GM12892 (cell line): ENCODE measurements around the gene DMRTA2.

Experiments used
- POLR2A ChIP-seq: IDR thresholded peaks from 2 replicates; pipeline ENCODE4 v1.6.1; 2011; ENCODE audit warnings: low read depth, low read length, control low read depth
- POLR2AphosphoS5 ChIP-seq: IDR thresholded peaks from 2 replicates; pipeline ENCODE4 v1.6.1; 2011; ENCODE audit warnings: low read depth, low read length, control low read depth
- TAF1 ChIP-seq: IDR thresholded peaks from 2 replicates; pipeline ENCODE4 v1.6.1; 2011; ENCODE audit warnings: low read depth, mild to moderate bottlenecking, control low read depth, low read length, borderline replicate concordance

GRCh38 chr1:50369830-50370229 lies 53.4 kb downstream of the DMRTA2 start:
- TF ChIP-seq POLR2AphosphoS5: no peak
- TF ChIP-seq TAF1: no peak
- no peak for TF ChIP-seq POLR2A
